Left ventricle myocardium inferior (tissue), 1 donor: ENCODE measurements around the gene ESPN. TPM values are rescaled to one million over a fixed set of nuclear protein-coding genes. Genes with fewer than 3 reads are reported as not detected.

Source experiments
- DNase-seq: peaks from one replicate; pipeline ENCODE4 v3.0.0-alpha.2; 2020
- H3K27ac ChIP-seq: fragments of 200-600 bp; replicated peaks from 2 replicates; pipeline ENCODE4 v1.8.0; 2021
- H3K27me3 ChIP-seq: fragments of 200-600 bp; 2 replicates; pipeline ENCODE4 v1.8.0; 2021; ENCODE audit warnings: low read depth
- H3K36me3 ChIP-seq: fragments of 200-600 bp; 2 replicates; pipeline ENCODE4 v1.8.0; 2021
- H3K4me1 ChIP-seq: fragments of 200-600 bp; 2 replicates; pipeline ENCODE4 v1.8.0; 2021
- H3K4me3 ChIP-seq: fragments of 200-600 bp; 2 replicates; pipeline ENCODE4 v1.8.0; 2021; ENCODE audit warnings: mild to moderate bottlenecking, moderate library complexity
- H3K9me3 ChIP-seq: fragments of 200-600 bp; replicated peaks from 2 replicates; pipeline ENCODE4 v1.8.0; 2021
- CTCF ChIP-seq: fragments of 200-600 bp; IDR thresholded peaks from 2 replicates; pipeline ENCODE4 v1.8.0; 2021; ENCODE audit warnings: antibody characterized with exemption, mild to moderate bottlenecking, borderline replicate concordance
- intact Hi-C: fragments of 100-400 bp; cut with micrococcal nuclease; formaldehyde crosslinking; loops from one replicate; pipeline ENCODE4 v1.11.0; 2022
- total RNA-seq: library from RNA; stranded (reverse); fragmentation: NEBNext Ultra II Directional; extraction: Animal tissue kit (Norgen Biotek cat#: 25700); gene quantifications from one replicate; pipeline ENCODE4 v1.2.1, GENCODE V29; 2021
- donor health status: DM: no; HTN: yes; CAD: no; lungs with severe emphysema.

Gene ESPN
- total RNA-seq, 1 donor from 2014 or later: 0.41 TPM

GRCh38 chr1:6416906-6417305 is 7.7 kb upstream of the ESPN start:
- intact Hi-C loops: no loop called here
- Histone ChIP-seq H3K27ac (no peak overlapping the region), H3K27me3 (peaks cover 100% of the 10 kb centered on the region), H3K4me1 (peaks cover 30% of the 10 kb centered on the region), H3K9me3 (no peaks in the 10 kb centered on the region), H3K4me3 (no peak overlapping the region), H3K36me3 (no peaks in the 10 kb centered on the region)
- no peak for TF ChIP-seq CTCF
- no peak for DNase-seq

- Histone ChIP-seq H3K4me1 (peaks cover 37% of the 10 kb centered on the region), H3K27ac (no peak overlapping the region), H3K9me3 (no peaks in the 10 kb centered on the region), H3K4me3 (no peak overlapping the region), H3K27me3 (peaks cover 100% of the 10 kb centered on the region), H3K36me3 (no peaks in the 10 kb centered on the region)
- intact Hi-C loops: no loop called here
- no peak for DNase-seq
- no peak for TF ChIP-seq CTCF
These were observed 6.5 kb upstream of the ESPN start for GRCh38 chr1:6417961-6418667.

- intact Hi-C loops: no loop called here
- peaks cover 100% of the 10 kb centered on the region for H3K27me3 ChIP-seq
- peak overlapping the region; percentile 58 for H3K4me3 ChIP-seq
- DNase-seq: no peak
- no peak for TF ChIP-seq CTCF
- no peaks in the 10 kb centered on the region for H3K9me3 ChIP-seq
- H3K27ac ChIP-seq: no peak overlapping the region
- H3K36me3 ChIP-seq: no peaks in the 10 kb centered on the region
- H3K4me1 ChIP-seq: peaks cover 44% of the 10 kb centered on the region
These were observed 5.7 kb upstream of the ESPN start for GRCh38 chr1:6418668-6419396.

GRCh38 chr1:6419397-6419803 is 5.2 kb upstream of the ESPN start:
- DNase-seq: no peak
- Histone ChIP-seq H3K9me3 (no peaks in the 10 kb centered on the region), H3K27ac (no peak overlapping the region), H3K36me3 (no peaks in the 10 kb centered on the region), H3K27me3 (peaks cover 100% of the 10 kb centered on the region), H3K4me1 (peaks cover 48% of the 10 kb centered on the region), H3K4me3 (peak overlapping the region; percentile 58)
- intact Hi-C loops: no loop called here
- no peak for TF ChIP-seq CTCF

GRCh38 chr1:6419804-6420453 is 4.6 kb upstream of the ESPN start, which contains the start of gene HES2:
HES2 (minus strand) TSS chr1:6419919; CDS start chr1:6419820, 99 bp downstream.
- Histone ChIP-seq H3K4me1 (peaks cover 49% of the 10 kb centered on the region), H3K27me3 (peaks cover 100% of the 10 kb centered on the region), H3K9me3 (no peaks in the 10 kb centered on the region), H3K36me3 (no peaks in the 10 kb centered on the region), H3K27ac (no peak within 1 kb of the TSS), H3K4me3 (peak within 1 kb of the TSS; percentile 58)
- TF ChIP-seq CTCF: no peak
- DNase-seq: no peak
- intact Hi-C loops: no loop called here
